ENCODE measurements around the gene HIRA.

HIRA gene

DNA sequence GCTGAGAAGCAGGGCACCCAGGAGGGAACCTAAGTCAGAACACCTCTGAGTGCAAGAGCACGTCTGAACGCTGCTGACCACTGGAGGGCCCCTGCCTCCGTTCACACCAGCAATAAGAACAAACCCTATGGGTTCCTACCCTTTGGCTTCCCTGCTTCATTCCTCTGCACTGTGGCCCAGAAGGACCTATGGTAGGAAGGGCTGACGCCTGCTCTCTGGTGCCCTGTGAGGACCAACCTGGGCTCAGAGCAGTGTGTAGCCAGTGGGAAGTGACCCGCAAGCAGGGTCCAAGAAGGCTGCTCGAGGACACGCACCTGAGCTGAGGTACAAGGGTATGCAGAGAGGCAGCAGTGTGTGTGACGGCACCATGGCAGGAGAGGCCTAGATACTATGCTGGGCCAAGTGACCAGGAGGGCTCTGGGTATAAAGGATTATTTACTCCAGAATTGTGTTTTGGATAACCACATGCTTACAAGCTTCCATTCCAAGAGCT is 71.2 kb downstream of the HIRA start:
- TF ChIP-seq, protein P1, sequence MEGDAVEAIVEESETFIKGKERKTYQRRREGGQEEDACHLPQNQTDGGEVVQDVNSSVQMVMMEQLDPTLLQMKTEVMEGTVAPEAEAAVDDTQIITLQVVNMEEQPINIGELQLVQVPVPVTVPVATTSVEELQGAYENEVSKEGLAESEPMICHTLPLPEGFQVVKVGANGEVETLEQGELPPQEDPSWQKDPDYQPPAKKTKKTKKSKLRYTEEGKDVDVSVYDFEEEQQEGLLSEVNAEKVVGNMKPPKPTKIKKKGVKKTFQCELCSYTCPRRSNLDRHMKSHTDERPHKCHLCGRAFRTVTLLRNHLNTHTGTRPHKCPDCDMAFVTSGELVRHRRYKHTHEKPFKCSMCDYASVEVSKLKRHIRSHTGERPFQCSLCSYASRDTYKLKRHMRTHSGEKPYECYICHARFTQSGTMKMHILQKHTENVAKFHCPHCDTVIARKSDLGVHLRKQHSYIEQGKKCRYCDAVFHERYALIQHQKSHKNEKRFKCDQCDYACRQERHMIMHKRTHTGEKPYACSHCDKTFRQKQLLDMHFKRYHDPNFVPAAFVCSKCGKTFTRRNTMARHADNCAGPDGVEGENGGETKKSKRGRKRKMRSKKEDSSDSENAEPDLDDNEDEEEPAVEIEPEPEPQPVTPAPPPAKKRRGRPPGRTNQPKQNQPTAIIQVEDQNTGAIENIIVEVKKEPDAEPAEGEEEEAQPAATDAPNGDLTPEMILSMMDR (conservative IDR thresholded peaks at IDR 0.05; ENCODE audit: low read depth, low read length) = no peak
- DNase-seq (ENCODE audit: low read depth) = no peak
- no peak overlapping the region for H3K4me3 ChIP-seq (ENCODE audit: low read length)

DNA sequence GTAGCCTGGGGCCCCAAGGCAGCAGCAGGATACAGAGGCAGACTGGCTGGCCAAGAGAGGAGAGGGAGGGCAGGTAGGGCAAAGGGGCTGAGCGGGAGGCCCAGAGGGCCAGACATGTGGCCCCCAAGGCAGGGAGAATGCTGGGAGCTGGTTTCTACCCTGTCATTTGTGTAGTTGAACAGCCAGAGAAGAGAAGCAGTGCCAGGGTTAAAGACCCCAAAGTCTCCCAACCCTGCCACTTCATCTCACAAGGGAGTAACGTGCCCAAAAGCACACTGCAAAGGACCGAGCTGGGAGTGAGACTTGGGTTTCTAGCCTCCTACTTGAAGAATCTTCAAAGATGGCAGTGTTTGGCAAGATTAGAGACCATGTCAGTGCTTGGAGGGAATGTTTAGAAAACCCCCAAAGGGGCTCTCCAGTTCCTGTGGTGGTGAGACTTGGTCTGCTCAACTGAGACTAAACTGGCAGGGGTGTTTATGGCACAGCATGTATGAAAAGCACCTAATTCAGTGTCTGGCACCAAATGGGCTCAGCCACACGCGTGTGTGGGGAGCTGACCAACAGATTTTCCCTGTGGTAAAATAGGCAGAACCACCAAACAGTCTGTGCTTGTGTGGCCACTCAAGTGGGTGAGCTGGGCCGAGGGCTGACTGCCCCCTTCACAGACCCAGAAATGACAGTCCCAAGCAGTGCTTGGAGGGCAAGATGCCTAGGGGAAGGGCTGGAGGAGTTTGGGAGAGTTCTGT is 71.8 kb downstream of the HIRA start:
- H3K4me3 ChIP-seq (ENCODE audit: low read length) = no peak overlapping the region
- TF ChIP-seq, protein P1 (conservative IDR thresholded peaks at IDR 0.05; ENCODE audit: low read depth, low read length) = no peak
- DNase-seq (ENCODE audit: low read depth) = no peak

DNA sequence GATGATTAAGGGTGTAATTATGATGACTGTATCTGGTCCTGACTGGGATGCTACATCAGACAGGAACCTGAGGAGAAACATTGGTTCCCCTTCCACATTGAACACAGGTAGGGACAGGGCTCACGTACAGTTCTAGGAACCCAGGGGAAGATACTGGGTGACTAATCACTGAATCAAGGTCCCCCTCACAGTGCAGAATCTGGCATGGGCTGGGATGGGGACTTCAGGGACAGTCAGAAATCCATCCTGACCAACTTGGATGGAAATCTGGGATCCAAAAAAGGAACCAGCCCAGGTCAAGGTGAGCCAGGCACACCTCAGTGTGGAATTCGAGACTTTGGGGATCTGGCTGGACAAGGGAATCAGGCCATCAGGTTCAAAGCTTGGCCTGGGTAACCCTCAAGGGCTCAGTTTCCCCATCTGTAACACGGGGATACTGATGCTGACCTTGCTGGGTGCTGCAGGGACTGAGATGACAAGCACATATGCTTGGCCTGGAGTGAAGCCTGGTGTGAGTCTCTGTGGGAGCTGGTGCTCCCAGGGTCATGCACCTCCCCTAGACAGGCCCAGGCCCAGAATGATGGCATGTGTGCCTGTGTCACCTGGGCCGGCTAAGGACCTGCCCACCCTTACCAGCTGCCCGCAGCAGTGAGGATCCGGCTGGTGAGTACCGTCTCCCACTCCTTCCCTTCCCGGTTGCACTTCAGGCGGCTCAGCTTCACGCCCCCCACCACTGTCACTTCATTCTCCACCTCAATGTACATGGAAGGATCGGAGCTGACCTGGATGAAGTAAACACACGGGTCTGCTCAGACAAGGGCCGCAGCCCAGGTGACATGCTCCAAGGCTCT is 72.6 kb downstream of the HIRA start:
- TF ChIP-seq, protein P1 (conservative IDR thresholded peaks at IDR 0.05; ENCODE audit: low read depth, low read length) = no peak
- no peak for DNase-seq (ENCODE audit: low read depth)
- no peak overlapping the region for H3K4me3 ChIP-seq (ENCODE audit: low read length)

DNA sequence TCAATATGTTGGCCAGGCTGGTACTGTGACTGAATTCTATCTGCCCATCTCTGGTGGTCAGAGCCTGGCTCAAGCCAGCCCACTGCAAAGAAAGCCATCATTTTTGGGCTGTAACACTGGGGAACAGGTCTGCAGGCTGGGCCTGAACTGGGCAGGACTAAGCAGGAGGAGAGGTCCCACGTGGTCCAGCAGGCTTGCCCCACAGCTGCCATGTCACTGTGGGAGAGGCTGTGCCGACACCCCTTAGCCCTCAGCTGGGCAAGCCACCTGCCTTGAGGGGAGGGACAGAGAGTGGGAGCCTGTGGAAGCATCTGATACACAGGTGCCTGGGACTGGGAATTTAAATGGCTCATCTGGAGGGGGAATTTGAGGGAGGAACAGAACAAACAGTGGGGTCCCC is 73.3 kb downstream of the HIRA start:
- no peak overlapping the region for H3K4me3 ChIP-seq (ENCODE audit: low read length)
- TF ChIP-seq, protein P1 (conservative IDR thresholded peaks at IDR 0.05; ENCODE audit: low read depth, low read length) = no peak
- DNase-seq (ENCODE audit: low read depth) = no peak

DNA sequence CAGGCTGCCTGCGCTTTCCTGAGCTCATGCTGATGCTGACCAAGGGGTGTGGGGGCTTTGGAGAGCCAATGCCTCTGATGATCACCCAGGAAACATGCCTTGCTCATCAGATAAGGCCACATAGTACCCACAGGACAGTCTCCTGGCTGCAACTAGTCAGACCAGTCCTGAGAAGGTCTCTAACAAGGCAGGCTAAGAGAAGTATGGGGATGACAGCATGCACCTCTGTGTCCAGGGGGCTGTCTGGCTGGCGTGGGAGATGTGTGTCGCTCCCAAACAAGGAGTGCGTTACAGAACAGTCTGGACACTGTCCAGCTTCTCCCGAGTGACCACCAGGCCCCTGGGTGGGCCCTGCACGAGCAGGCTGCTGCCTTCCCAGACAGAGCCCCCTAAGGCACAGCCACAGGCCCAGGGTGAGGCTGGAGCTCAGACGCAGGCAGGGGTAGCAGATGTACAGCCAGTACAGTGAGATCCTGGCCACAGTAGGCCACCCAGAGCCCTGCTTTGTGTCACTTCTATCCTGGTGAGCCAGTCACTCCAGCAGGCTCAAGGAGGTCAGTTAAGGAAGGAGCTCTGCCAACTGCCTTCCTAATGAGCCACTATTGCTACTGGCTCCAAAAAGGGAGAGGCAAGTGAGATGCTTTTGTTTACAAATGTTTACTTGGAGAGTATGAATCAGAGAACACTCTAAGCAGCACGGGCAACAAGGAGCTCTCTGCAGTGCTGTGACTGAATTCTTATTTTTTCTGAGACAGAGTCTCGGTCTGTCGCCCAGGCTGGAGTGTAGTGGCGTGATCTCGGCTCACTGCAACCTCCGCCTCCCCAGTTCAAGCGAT is 74.0 kb downstream of the HIRA start:
- no peak for DNase-seq (ENCODE audit: low read depth)
- TF ChIP-seq, protein P1 (conservative IDR thresholded peaks at IDR 0.05; ENCODE audit: low read depth, low read length) = no peak
- no peak overlapping the region for H3K4me3 ChIP-seq (ENCODE audit: low read length)

DNA sequence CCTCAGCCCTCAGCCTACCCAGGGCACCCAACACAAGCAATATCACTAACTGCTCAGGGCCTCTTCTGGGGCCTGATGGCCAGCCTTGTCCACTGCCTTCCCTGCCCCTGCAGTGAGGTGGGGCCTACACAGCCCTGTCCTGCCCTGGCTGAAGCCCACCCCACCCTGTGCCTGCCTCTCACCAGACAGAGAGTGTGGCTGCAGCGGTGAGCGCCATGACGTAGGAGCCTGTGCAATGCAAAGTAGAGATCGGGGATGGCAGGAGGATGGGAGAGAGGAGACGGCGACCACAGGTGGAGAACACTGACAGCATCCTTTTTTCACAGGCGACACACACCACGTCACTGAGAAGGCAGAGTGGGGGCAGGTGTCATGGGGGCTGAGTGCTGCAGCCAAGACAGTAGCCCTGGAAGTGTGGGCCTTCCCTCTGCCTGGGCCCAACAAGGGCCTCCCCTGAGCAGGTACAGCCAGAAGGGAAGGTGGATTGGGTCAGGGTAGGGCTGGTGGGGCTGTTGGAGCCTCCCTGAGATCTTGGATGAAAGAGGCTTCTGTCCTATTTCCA is 74.7 kb downstream of the HIRA start:
- TF ChIP-seq, protein P1 (conservative IDR thresholded peaks at IDR 0.05; ENCODE audit: low read depth, low read length) = no peak
- no peak overlapping the region for H3K4me3 ChIP-seq (ENCODE audit: low read length)
- DNase-seq (ENCODE audit: low read depth) = no peak
